Right lobe of liver (tissue), 4 donors: ENCODE results near the gene BCL11B.

Experiments
- CTCF ChIP-seq, 4 donors: fragments of 200-600 bp in 3 of 4; fragments of 450-650 bp in 1 of 4; IDR thresholded peaks; one replicate each; pipeline versions ENCODE4 v1.5.1 to v1.8.0; 2016 to 2022; ENCODE audit warnings: antibody characterized with exemption in 4 of 4, mild to moderate bottlenecking in 2 of 4
- POLR2A ChIP-seq: fragments of 450-650 bp; IDR thresholded peaks from one replicate; pipeline ENCODE4 v1.6.1; 2017; ENCODE audit warnings: antibody characterized with exemption, mild to moderate bottlenecking
- donor health status: DM: no; HTN: no; CAD: no.
- donor health status: DM: no; HTN: no; CAD: no.
- donor health status: DM: no; HTN: yes; CAD: no.

GRCh38 chr14:99241325-99242010, 30.5 kb downstream of the BCL11B start:
- TF ChIP-seq CTCF (IDR thresholded peaks at IDR 0.05), result no peak
- no peak for TF ChIP-seq POLR2A
